ENCODE data around the gene SULT2A1. TPM values are rescaled to one million over a fixed set of nuclear protein-coding genes. Genes with fewer than 3 reads are reported as not detected.

Gene SULT2A1
- total and polyA plus RNA-seq, 2 of the 8 experiments (the other 6 are each of a cell fraction or from before 2014, with no cell fraction given): not detected

Other genes with a start within 250 kb of the SULT2A1 start
- 13.0 and 14.3 TPM in 2 replicates for gene EHD2, start 172.9 kb downstream of the SULT2A1 start, total RNA-seq (2021; fragmentation: NEBNext Ultra II Directional; extraction: Animal tissue kit (Norgen Biotek cat#: 25700))
- gene EHD2, start 172.9 kb downstream of the SULT2A1 start, polyA plus RNA-seq (2011; rRNA removed): 4.5 and 12.4 TPM in 2 replicates
- gene NOP53, start 140.8 kb downstream of the SULT2A1 start, total RNA-seq (2021; fragmentation: NEBNext Ultra II Directional; extraction: Animal tissue kit (Norgen Biotek cat#: 25700)): 245 and 262 TPM in 2 replicates
- gene NOP53, start 140.8 kb downstream of the SULT2A1 start, polyA plus RNA-seq (2011; rRNA removed): 107 and 220 TPM in 2 replicates
- 361 and 371 TPM in 2 replicates for gene SELENOW, start 107.6 kb downstream of the SULT2A1 start, total RNA-seq (2021; fragmentation: NEBNext Ultra II Directional; extraction: Animal tissue kit (Norgen Biotek cat#: 25700))
- 588 and 709 TPM in 2 replicates for gene SELENOW, start 107.6 kb downstream of the SULT2A1 start, polyA plus RNA-seq (2011; rRNA removed)
- not detected in 2 replicates for gene TPRX1, start 81.8 kb downstream of the SULT2A1 start, total RNA-seq (2021; fragmentation: NEBNext Ultra II Directional; extraction: Animal tissue kit (Norgen Biotek cat#: 25700))
- gene TPRX1, start 81.8 kb downstream of the SULT2A1 start, polyA plus RNA-seq (2011; rRNA removed): 0.03 and 0.05 TPM in 2 replicates
- gene CRX, start 64.4 kb downstream of the SULT2A1 start, total RNA-seq (2021; fragmentation: NEBNext Ultra II Directional; extraction: Animal tissue kit (Norgen Biotek cat#: 25700)): not detected in 2 replicates
- gene CRX, start 64.4 kb downstream of the SULT2A1 start, polyA plus RNA-seq (2011; rRNA removed): 0.06 and 0.08 TPM in 2 replicates
- gene TPRX2, start 27.1 kb downstream of the SULT2A1 start, total RNA-seq (2021; fragmentation: NEBNext Ultra II Directional; extraction: Animal tissue kit (Norgen Biotek cat#: 25700)): not detected in 2 replicates
- not detected in 2 replicates for gene TPRX2, start 27.1 kb downstream of the SULT2A1 start, polyA plus RNA-seq (2011; rRNA removed)
- gene BSPH1, start 105.9 kb upstream of the SULT2A1 start, total RNA-seq (2021; fragmentation: NEBNext Ultra II Directional; extraction: Animal tissue kit (Norgen Biotek cat#: 25700)): not detected in 2 replicates
- not detected in 2 replicates for gene BSPH1, start 105.9 kb upstream of the SULT2A1 start, polyA plus RNA-seq (2011; rRNA removed)
- not detected in 2 replicates for gene ELSPBP1, start 108.3 kb upstream of the SULT2A1 start, total RNA-seq (2021; fragmentation: NEBNext Ultra II Directional; extraction: Animal tissue kit (Norgen Biotek cat#: 25700))
- gene ELSPBP1, start 108.3 kb upstream of the SULT2A1 start, polyA plus RNA-seq (2011; rRNA removed): not detected in 2 replicates
- gene CABP5, start 157.8 kb upstream of the SULT2A1 start, total RNA-seq (2021; fragmentation: NEBNext Ultra II Directional; extraction: Animal tissue kit (Norgen Biotek cat#: 25700)): not detected in 2 replicates
- not detected in 2 replicates for gene CABP5, start 157.8 kb upstream of the SULT2A1 start, polyA plus RNA-seq (2011; rRNA removed)
- gene PLA2G4C, start 224.5 kb upstream of the SULT2A1 start, total RNA-seq (2021; fragmentation: NEBNext Ultra II Directional; extraction: Animal tissue kit (Norgen Biotek cat#: 25700)): 14.9 and 17.5 TPM in 2 replicates
- gene PLA2G4C, start 224.5 kb upstream of the SULT2A1 start, polyA plus RNA-seq (2011; rRNA removed): 14.9 and 20.5 TPM in 2 replicates